Measurements from ENCODE around the gene HSF4.

HSF4 gene

DNA sequence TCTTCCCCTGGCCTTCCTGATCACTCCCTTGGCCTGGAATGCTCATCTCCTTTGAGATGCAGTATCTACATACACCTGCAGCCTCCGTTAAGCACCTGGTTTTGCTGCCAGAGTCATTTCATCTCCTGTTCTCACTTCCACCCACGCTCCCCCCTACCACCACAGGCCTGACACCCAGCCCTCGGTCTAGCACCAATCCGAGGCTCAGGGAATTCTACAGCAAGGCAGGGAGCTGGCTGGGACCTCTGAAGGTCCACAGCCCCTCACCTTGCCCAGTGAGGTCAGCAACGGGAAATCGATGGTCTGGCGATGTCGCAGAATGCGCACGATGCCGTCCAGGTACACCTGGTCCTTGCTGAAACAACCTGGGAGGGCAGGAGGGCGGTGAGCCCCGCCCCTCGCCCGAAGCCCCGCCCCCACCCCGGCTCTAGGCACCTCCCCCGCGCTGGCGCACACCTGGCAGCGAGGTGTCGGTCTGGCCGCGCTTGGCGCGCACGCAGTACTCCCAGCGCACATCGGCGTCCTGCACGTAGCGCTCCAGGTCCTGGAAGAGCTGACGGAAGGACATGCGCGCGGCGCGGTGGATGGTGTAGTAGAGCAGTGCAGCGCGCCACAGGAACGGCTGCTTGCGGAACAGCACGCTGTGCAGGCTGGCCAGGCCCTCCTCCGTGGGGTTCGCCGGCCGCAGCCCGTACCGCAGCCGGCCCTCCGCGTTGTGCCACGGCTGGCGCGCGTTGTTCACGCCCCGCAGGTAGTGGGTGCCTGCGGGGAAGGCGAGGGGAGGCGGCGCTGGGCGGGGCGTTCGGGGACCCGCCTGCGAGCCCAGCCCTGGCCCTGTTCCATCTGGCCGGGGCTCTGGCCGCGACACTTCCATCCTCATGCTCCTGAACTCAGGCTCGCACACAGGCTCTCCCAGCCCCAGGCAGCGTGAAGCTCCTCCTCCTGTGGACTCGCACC, 13.5 kb downstream of the HSF4 start (continued):
- peak; percentile 26; the same call in 1 of the 2 replicates for TF ChIP-seq YY2 (tag by site-specific recombination; IDR thresholded peaks at IDR 0.05)
- no peak for TF ChIP-seq ZNF560 (tag by site-specific recombination; IDR thresholded peaks at IDR 0.05; ENCODE audit: borderline replicate concordance)
- TF ChIP-seq IKZF3 (tag by site-specific recombination; IDR thresholded peaks at IDR 0.05): no peak
- TF ChIP-seq ZNF341 (tag by site-specific recombination; IDR thresholded peaks at IDR 0.05; ENCODE audit: low read depth): peak; percentile 91
- TF ChIP-seq, protein P1, sequence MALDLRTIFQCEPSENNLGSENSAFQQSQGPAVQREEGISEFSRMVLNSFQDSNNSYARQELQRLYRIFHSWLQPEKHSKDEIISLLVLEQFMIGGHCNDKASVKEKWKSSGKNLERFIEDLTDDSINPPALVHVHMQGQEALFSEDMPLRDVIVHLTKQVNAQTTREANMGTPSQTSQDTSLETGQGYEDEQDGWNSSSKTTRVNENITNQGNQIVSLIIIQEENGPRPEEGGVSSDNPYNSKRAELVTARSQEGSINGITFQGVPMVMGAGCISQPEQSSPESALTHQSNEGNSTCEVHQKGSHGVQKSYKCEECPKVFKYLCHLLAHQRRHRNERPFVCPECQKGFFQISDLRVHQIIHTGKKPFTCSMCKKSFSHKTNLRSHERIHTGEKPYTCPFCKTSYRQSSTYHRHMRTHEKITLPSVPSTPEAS (tag by site-specific recombination; IDR thresholded peaks at IDR 0.05): no peak
- no peak for TF ChIP-seq SCRT2 (tag by site-specific recombination; IDR thresholded peaks at IDR 0.05)
- TF ChIP-seq, protein P2, sequence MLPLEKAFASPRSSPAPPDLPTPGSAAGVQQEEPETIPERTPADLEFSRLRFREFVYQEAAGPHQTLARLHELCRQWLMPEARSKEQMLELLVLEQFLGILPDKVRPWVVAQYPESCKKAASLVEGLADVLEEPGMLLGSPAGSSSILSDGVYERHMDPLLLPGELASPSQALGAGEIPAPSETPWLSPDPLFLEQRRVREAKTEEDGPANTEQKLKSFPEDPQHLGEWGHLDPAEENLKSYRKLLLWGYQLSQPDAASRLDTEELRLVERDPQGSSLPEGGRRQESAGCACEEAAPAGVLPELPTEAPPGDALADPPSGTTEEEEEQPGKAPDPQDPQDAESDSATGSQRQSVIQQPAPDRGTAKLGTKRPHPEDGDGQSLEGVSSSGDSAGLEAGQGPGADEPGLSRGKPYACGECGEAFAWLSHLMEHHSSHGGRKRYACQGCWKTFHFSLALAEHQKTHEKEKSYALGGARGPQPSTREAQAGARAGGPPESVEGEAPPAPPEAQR (tag by site-specific recombination; IDR thresholded peaks at IDR 0.05): no peak
- TF ChIP-seq SP3 (tag by site-specific recombination; IDR thresholded peaks at IDR 0.05): peak; percentile 73
- TF ChIP-seq ZNF433 (tag by site-specific recombination; IDR thresholded peaks at IDR 0.05; ENCODE audit: low read depth): no peak
- no peak for TF ChIP-seq KLF10 (tag by site-specific recombination; IDR thresholded peaks at IDR 0.05)
- TF ChIP-seq ZNF600 (tag by site-specific recombination; IDR thresholded peaks at IDR 0.05): peak; percentile 91
- TF ChIP-seq HOXA7 (CRISPR knock-in tag; IDR thresholded peaks at IDR 0.05; ENCODE audit: borderline replicate concordance): no peak
- TF ChIP-seq ZNF175 (tag by site-specific recombination; IDR thresholded peaks at IDR 0.05): no peak
- TF ChIP-seq ZNF837 (tag by site-specific recombination; IDR thresholded peaks at IDR 0.05): no peak
- no peak for TF ChIP-seq ZNF37A (tag by site-specific recombination; IDR thresholded peaks at IDR 0.05)
- no peak for TF ChIP-seq ZNF48 (tag by site-specific recombination; IDR thresholded peaks at IDR 0.05)
- no peak for TF ChIP-seq ZBTB8A (tag by site-specific recombination; IDR thresholded peaks at IDR 0.05)
- TF ChIP-seq, protein P3, sequence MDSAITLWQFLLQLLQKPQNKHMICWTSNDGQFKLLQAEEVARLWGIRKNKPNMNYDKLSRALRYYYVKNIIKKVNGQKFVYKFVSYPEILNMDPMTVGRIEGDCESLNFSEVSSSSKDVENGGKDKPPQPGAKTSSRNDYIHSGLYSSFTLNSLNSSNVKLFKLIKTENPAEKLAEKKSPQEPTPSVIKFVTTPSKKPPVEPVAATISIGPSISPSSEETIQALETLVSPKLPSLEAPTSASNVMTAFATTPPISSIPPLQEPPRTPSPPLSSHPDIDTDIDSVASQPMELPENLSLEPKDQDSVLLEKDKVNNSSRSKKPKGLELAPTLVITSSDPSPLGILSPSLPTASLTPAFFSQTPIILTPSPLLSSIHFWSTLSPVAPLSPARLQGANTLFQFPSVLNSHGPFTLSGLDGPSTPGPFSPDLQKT (IDR thresholded peaks at IDR 0.05; ENCODE audit: borderline replicate concordance, low read depth, low read length): no peak
- 0 out of 2 replicates have a peak, but pooled peaks have one; percentile 29 for TF ChIP-seq GLIS2 (tag by site-specific recombination; IDR thresholded peaks at IDR 0.05)
- TF ChIP-seq ZBTB1 (tag by site-specific recombination; IDR thresholded peaks at IDR 0.05): no peak
- TF ChIP-seq ZNF426 (tag by site-specific recombination; IDR thresholded peaks at IDR 0.05): no peak
- no peak for TF ChIP-seq BCL11B (tag by site-specific recombination; IDR thresholded peaks at IDR 0.05; ENCODE audit: low read depth)
- no peak for TF ChIP-seq ZBTB21 (tag by site-specific recombination; IDR thresholded peaks at IDR 0.05)
- TF ChIP-seq, protein P4, sequence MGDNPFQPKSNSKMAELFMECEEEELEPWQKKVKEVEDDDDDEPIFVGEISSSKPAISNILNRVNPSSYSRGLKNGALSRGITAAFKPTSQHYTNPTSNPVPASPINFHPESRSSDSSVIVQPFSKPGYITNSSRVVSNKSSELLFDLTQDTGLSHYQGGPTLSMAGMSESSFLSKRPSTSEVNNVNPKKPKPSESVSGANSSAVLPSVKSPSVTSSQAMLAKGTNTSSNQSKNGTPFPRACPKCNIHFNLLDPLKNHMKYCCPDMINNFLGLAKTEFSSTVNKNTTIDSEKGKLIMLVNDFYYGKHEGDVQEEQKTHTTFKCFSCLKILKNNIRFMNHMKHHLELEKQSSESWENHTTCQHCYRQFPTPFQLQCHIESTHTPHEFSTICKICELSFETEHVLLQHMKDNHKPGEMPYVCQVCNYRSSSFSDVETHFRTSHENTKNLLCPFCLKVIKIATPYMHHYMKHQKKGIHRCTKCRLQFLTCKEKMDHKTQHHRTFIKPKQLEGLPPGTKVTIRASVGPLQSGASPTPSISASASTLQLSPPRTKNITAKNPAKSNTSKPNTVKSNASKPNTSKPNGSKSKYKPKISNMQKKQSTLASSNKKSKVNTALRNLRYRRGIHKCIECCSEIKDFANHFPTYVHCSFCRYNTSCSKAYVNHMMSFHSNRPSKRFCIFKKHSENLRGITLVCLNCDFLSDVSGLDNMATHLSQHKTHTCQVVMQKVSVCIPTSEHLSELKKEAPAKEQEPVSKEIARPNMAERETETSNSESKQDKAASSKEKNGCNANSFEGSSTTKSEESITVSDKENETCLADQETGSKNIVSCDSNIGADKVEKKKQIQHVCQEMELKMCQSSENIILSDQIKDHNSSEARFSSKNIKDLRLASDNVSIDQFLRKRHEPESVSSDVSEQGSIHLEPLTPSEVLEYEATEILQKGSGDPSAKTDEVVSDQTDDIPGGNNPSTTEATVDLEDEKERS (tag by site-specific recombination; IDR thresholded peaks at IDR 0.05): no peak
- TF ChIP-seq, protein P5, sequence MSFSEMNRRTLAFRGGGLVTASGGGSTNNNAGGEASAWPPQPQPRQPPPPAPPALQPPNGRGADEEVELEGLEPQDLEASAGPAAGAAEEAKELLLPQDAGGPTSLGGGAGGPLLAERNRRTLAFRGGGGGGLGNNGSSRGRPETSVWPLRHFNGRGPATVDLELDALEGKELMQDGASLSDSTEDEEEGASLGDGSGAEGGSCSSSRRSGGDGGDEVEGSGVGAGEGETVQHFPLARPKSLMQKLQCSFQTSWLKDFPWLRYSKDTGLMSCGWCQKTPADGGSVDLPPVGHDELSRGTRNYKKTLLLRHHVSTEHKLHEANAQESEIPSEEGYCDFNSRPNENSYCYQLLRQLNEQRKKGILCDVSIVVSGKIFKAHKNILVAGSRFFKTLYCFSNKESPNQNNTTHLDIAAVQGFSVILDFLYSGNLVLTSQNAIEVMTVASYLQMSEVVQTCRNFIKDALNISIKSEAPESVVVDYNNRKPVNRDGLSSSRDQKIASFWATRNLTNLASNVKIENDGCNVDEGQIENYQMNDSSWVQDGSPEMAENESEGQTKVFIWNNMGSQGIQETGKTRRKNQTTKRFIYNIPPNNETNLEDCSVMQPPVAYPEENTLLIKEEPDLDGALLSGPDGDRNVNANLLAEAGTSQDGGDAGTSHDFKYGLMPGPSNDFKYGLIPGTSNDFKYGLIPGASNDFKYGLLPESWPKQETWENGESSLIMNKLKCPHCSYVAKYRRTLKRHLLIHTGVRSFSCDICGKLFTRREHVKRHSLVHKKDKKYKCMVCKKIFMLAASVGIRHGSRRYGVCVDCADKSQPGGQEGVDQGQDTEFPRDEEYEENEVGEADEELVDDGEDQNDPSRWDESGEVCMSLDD (tag by site-specific recombination; IDR thresholded peaks at IDR 0.05): no peak
- no peak for TF ChIP-seq GFI1B (tag by site-specific recombination; IDR thresholded peaks at IDR 0.05)
- TF ChIP-seq ZNF830 (tag by site-specific recombination; IDR thresholded peaks at IDR 0.05; ENCODE audit: low read depth): no peak
- no peak for TF ChIP-seq ZNF16 (tag by site-specific recombination; IDR thresholded peaks at IDR 0.05; ENCODE audit: low read depth)
- TF ChIP-seq, protein P6, sequence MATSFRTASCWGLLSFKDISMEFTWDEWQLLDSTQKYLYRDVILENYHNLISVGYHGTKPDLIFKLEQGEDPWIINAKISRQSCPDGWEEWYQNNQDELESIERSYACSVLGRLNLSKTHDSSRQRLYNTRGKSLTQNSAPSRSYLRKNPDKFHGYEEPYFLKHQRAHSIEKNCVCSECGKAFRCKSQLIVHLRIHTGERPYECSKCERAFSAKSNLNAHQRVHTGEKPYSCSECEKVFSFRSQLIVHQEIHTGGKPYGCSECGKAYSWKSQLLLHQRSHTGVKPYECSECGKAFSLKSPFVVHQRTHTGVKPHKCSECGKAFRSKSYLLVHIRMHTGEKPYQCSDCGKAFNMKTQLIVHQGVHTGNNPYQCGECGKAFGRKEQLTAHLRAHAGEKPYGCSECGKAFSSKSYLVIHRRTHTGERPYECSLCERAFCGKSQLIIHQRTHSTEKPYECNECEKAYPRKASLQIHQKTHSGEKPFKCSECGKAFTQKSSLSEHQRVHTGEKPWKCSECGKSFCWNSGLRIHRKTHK (tag by site-specific recombination; IDR thresholded peaks at IDR 0.05): no peak
